Mammary epithelial cell (primary cell): ENCODE data around the gene LRBA.

Experiments used
- CTCF ChIP-seq, 2 donors: IDR thresholded peaks in 1 of 2; conservative IDR thresholded peaks in 1 of 2; 2 replicates each; pipeline ENCODE4 v1.5.1; 2011 to 2012; ENCODE audit warnings: inconsistent platforms in 2 of 2, low read length in 2 of 2, mild to moderate bottlenecking in 2 of 2, control low read depth in 1 of 2, low read depth in 1 of 2; ENCODE audit not compliant: insufficient read depth in 1 of 2; ENCODE audit errors: extremely low read depth in 1 of 2
- EZH2 ChIP-seq: IDR thresholded peaks from 2 replicates; pipeline ENCODE4 v1.6.1; 2012; ENCODE audit warnings: low read length, inconsistent platforms, borderline replicate concordance

GRCh38 chr4:150250998-150251651, 764.0 kb downstream of the LRBA start:
- no peak for TF ChIP-seq EZH2
- no peak for TF ChIP-seq CTCF (conservative IDR thresholded peaks at IDR 0.05 in 1 of 2, IDR thresholded peaks at IDR 0.05 in 1 of 2; ENCODE audit: extremely low read depth in 1 of 2, insufficient read depth in 1 of 2, low read depth in 1 of 2, low read length in 2 of 2)
